ENCODE measurements around the gene NSD1.

The NSD1 gene

GRCh38 chr5:177311392-177311722, 177.8 kb downstream of the NSD1 start:
- TF ChIP-seq NFIC (IDR thresholded peaks at IDR 0.05) (0 out of 2 replicates have a peak, but pooled peaks have one; percentile 16), TAF1 (IDR thresholded peaks at IDR 0.05; ENCODE audit: low read depth) (no peak), RAD21 (IDR thresholded peaks at IDR 0.05; ENCODE audit: low read depth) (no peak)

GRCh38 chr5:177311723-177312648, 178.4 kb downstream of the NSD1 start, which contains the start of gene MXD3:
TSS of gene MXD3 (minus strand) at chr5:177311898. CDS start at chr5:177311830, 68 bp downstream.
- 0 out of 2 replicates have a peak, but pooled peaks have one; percentile 3 for TF ChIP-seq TEAD4 (IDR thresholded peaks at IDR 0.05)
- no peak for TF ChIP-seq CEBPB (IDR thresholded peaks at IDR 0.05)
- TF ChIP-seq, protein P1, sequence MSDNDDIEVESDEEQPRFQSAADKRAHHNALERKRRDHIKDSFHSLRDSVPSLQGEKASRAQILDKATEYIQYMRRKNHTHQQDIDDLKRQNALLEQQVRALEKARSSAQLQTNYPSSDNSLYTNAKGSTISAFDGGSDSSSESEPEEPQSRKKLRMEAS (IDR thresholded peaks at IDR 0.05): peak; percentile 94
- no peak for TF ChIP-seq YY1 (IDR thresholded peaks at IDR 0.05; ENCODE audit: low read depth)
- TF ChIP-seq, protein P2, sequence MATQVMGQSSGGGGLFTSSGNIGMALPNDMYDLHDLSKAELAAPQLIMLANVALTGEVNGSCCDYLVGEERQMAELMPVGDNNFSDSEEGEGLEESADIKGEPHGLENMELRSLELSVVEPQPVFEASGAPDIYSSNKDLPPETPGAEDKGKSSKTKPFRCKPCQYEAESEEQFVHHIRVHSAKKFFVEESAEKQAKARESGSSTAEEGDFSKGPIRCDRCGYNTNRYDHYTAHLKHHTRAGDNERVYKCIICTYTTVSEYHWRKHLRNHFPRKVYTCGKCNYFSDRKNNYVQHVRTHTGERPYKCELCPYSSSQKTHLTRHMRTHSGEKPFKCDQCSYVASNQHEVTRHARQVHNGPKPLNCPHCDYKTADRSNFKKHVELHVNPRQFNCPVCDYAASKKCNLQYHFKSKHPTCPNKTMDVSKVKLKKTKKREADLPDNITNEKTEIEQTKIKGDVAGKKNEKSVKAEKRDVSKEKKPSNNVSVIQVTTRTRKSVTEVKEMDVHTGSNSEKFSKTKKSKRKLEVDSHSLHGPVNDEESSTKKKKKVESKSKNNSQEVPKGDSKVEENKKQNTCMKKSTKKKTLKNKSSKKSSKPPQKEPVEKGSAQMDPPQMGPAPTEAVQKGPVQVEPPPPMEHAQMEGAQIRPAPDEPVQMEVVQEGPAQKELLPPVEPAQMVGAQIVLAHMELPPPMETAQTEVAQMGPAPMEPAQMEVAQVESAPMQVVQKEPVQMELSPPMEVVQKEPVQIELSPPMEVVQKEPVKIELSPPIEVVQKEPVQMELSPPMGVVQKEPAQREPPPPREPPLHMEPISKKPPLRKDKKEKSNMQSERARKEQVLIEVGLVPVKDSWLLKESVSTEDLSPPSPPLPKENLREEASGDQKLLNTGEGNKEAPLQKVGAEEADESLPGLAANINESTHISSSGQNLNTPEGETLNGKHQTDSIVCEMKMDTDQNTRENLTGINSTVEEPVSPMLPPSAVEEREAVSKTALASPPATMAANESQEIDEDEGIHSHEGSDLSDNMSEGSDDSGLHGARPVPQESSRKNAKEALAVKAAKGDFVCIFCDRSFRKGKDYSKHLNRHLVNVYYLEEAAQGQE (IDR thresholded peaks at IDR 0.05; ENCODE audit: low read depth): no peak
- no peak for TF ChIP-seq TCF12 (IDR thresholded peaks at IDR 0.05; ENCODE audit: low read depth)
- TF ChIP-seq CREB1 (IDR thresholded peaks at IDR 0.05; ENCODE audit: low read depth): 0 out of 2 replicates have a peak, but pooled peaks have one; percentile 39
- 0 out of 2 replicates have a peak, but pooled peaks have one; percentile 9 for TF ChIP-seq EP300 (IDR thresholded peaks at IDR 0.05; ENCODE audit: borderline replicate concordance)
- no peak; the same call in 1 of the 2 replicates for TF ChIP-seq NFIC (IDR thresholded peaks at IDR 0.05)
- peak; percentile 97 for TF ChIP-seq ZBTB7A (IDR thresholded peaks at IDR 0.05; ENCODE audit: low read depth)
- TF ChIP-seq RAD21 (IDR thresholded peaks at IDR 0.05; ENCODE audit: low read depth): no peak
- TF ChIP-seq TAF1 (IDR thresholded peaks at IDR 0.05; ENCODE audit: low read depth): peak; percentile 52
- TF ChIP-seq EGR1 (IDR thresholded peaks at IDR 0.05): peak; percentile 67
- peak; percentile 81 for TF ChIP-seq USF1 (IDR thresholded peaks at IDR 0.05)
- peak; percentile 99 for TF ChIP-seq FOXM1 (IDR thresholded peaks at IDR 0.05; ENCODE audit: borderline replicate concordance, low read depth)

- TF ChIP-seq, protein P1 (IDR thresholded peaks at IDR 0.05): no peak
- TF ChIP-seq NFIC (IDR thresholded peaks at IDR 0.05): no peak
These were observed 179.1 kb downstream of the NSD1 start for GRCh38 chr5:177312649-177313181.

- TF ChIP-seq NFIC (IDR thresholded peaks at IDR 0.05) (no peak), TCF12 (IDR thresholded peaks at IDR 0.05; ENCODE audit: low read depth) (no peak), EGR1 (IDR thresholded peaks at IDR 0.05) (no peak), CEBPB (IDR thresholded peaks at IDR 0.05) (no peak)
- TF ChIP-seq, protein P2 (IDR thresholded peaks at IDR 0.05; ENCODE audit: low read depth): no peak
These were observed 180.1 kb downstream of the NSD1 start for GRCh38 chr5:177313561-177314259.

DNA sequence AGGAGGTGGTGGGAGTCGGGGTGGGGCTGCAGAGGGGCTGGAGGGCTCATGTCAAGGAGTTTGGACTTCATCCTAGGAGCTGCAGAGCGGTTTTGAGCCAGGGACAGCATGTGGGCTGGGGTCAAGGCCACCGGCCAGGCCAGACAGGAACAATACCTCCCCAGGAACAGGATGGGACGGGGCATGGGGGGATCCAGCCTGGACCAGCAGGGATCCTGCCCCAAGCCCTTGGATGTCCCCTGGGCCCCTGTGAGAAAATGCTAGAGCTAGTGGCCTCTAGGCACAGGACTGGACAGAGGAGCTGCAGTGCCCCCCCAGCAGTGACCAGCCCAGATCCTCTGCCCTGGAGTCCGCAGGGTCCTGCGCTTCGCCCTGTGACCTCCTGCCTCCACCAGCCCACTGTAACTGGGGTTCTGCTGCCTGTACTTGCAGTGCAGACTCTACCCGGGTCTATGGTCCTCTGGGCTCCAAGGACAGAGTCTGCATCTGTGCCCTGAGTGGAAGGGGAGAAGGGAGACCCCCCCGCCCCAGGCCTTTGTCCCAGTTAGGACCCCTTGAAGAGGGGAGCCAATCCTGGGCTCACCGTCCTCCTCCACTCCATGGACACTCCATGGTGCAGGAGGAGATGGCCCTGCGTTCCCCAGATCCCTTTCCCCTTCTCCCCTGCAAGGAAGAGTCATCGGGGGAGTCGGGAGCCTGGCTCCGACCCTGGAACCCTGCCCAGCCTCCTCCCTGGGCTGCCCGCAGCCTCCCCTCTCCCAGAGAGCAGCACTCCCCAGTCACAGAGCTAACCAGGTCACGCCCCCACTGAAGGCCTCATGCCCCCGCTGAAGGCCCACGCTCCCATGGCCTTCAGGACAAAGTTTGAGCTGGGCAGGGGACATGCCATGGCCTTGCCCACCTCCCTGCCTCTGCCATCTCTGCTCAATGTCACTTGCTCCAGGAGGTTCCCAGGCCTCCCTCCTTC, 181.1 kb downstream of the NSD1 start:
- TF ChIP-seq FOXM1 (IDR thresholded peaks at IDR 0.05; ENCODE audit: borderline replicate concordance, low read depth): no peak
- no peak for TF ChIP-seq ZBTB7A (IDR thresholded peaks at IDR 0.05; ENCODE audit: low read depth)
- TF ChIP-seq EP300 (IDR thresholded peaks at IDR 0.05; ENCODE audit: borderline replicate concordance): no peak
- TF ChIP-seq CREB1 (IDR thresholded peaks at IDR 0.05; ENCODE audit: low read depth): no peak
- TF ChIP-seq EGR1 (IDR thresholded peaks at IDR 0.05): no peak
- TF ChIP-seq YY1 (IDR thresholded peaks at IDR 0.05; ENCODE audit: low read depth): no peak
- TF ChIP-seq USF1 (IDR thresholded peaks at IDR 0.05): no peak
- TF ChIP-seq, protein P1 (IDR thresholded peaks at IDR 0.05): no peak
- TF ChIP-seq TCF12 (IDR thresholded peaks at IDR 0.05; ENCODE audit: low read depth): no peak
- no peak for TF ChIP-seq NFIC (IDR thresholded peaks at IDR 0.05)
- TF ChIP-seq RAD21 (IDR thresholded peaks at IDR 0.05; ENCODE audit: low read depth): no peak
- TF ChIP-seq, protein P2 (IDR thresholded peaks at IDR 0.05; ENCODE audit: low read depth): no peak
- TF ChIP-seq TAF1 (IDR thresholded peaks at IDR 0.05; ENCODE audit: low read depth): no peak
- TF ChIP-seq TEAD4 (IDR thresholded peaks at IDR 0.05): no peak
- TF ChIP-seq CEBPB (IDR thresholded peaks at IDR 0.05): no peak
